HUES48 (cell line): ENCODE data around the gene DENND2A.
"Not testable (repeated sequence)": the region's sequence is repeated elsewhere in the genome, so short reads cannot be mapped to it uniquely, and the experiment has no call there.

Experiments
- H3K27ac ChIP-seq: one replicate; pipeline ENCODE4 v1.7.0; 2013; ENCODE audit warnings: low read depth, low read length, inconsistent platforms
- H3K27me3 ChIP-seq: 2 replicates; pipeline ENCODE4 v1.6.1; 2013; ENCODE audit warnings: mild to moderate bottlenecking, low read length; ENCODE audit not compliant: control insufficient read depth, insufficient read depth
- H3K36me3 ChIP-seq: 2 replicates; pipeline ENCODE4 v1.6.1; 2013; ENCODE audit warnings: low read length; ENCODE audit not compliant: control insufficient read depth, insufficient read depth
- H3K4me1 ChIP-seq: 2 replicates; pipeline ENCODE4 v1.6.1; 2013; ENCODE audit warnings: mild to moderate bottlenecking, low read length; ENCODE audit not compliant: control insufficient read depth, insufficient read depth
- H3K4me3 ChIP-seq: 2 replicates; pipeline ENCODE4 v1.5.1; 2013; ENCODE audit warnings: mild to moderate bottlenecking, low read depth, low read length
- H3K9ac ChIP-seq: 2 replicates; pipeline ENCODE4 v1.6.1; 2013; ENCODE audit warnings: mild to moderate bottlenecking, low read depth, low read length, moderate library complexity
- H3K9me3 ChIP-seq: 2 replicates; pipeline ENCODE4 v1.6.1; 2013; ENCODE audit warnings: low read length; ENCODE audit not compliant: control insufficient read depth, insufficient read depth

Gene DENND2A

DNA sequence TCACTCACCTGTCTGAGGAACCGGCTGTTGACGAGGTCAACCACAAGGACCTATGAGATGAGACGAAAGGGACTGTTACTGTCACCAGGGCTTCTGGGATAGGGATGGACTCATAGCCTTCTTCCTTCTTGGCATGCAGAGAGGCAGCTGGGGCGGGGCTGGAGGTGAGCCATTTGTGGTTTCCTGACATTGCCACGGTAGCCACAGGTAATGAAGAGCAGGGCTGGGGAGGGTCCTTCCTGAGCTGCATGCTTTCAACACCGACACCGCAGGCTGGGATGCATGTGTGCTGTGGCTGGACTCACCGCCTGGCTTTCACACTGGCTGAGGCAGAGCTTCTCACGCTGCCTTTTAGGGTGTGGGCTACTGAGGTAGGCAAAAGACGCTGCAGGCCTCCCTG is 114.9 kb downstream of the DENND2A start:
- no peaks in the 10 kb centered on the region for H3K27me3 ChIP-seq
- H3K9me3 ChIP-seq = no peaks in the 10 kb centered on the region
- no peak overlapping the region for H3K9ac ChIP-seq
- no peak overlapping the region for H3K27ac ChIP-seq
- H3K4me1 ChIP-seq = no peaks in the 10 kb centered on the region
- H3K36me3 ChIP-seq = no peaks in the 10 kb centered on the region
- no peak overlapping the region for H3K4me3 ChIP-seq

DNA sequence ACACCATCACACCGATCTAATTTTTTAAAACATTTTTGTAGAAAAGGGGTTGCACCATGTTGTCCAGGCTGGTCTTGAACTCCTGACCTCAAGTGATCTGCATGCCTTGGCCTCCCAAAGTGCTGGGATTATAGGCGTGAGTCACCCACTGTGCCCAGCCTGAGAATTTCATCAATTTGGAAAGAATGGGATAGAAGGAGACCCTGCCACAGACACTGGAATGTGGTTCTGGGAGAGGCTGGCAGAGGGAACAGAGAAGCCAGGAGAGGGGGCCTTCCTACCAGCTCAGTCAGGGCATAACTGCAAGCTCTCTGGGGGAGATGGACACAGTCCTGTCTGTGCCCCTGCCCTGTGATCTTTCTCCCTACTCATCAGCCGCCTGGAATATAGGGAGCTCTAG is 119.2 kb downstream of the DENND2A start:
- no peaks in the 10 kb centered on the region for H3K27me3 ChIP-seq
- H3K27ac ChIP-seq = no peak overlapping the region
- H3K4me3 ChIP-seq = no peak overlapping the region
- H3K9me3 ChIP-seq = no peaks in the 10 kb centered on the region
- no peak overlapping the region for H3K9ac ChIP-seq
- peaks cover 8% of the 10 kb centered on the region for H3K4me1 ChIP-seq
- H3K36me3 ChIP-seq = no peaks in the 10 kb centered on the region

DNA sequence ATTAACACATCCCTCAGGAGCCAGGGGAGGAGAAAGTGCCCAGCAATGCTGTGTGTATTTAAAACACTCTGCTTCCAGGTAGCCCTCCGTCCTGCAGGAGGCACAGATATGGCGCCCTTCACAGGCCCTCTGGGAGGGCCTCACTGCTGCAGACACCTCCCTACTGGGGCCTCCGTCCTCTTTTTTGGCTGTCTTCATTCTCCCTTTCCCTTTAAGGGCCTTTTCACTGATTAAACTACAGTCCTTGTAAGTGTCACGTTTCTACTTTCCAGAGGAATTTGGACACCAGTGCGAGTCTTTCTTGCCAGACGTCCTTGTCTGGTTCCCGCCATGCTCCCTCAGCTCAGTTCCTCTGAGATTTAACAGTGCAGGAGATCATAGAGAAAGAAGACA is 121.6 kb downstream of the DENND2A start:
- peak overlapping the region; percentile 48 for H3K27ac ChIP-seq
- H3K27me3 ChIP-seq = no peaks in the 10 kb centered on the region
- H3K4me1 ChIP-seq = peaks cover 8% of the 10 kb centered on the region
- no peak overlapping the region for H3K4me3 ChIP-seq
- H3K9me3 ChIP-seq = no peaks in the 10 kb centered on the region
- H3K9ac ChIP-seq = no peak overlapping the region
- no peaks in the 10 kb centered on the region for H3K36me3 ChIP-seq

DNA sequence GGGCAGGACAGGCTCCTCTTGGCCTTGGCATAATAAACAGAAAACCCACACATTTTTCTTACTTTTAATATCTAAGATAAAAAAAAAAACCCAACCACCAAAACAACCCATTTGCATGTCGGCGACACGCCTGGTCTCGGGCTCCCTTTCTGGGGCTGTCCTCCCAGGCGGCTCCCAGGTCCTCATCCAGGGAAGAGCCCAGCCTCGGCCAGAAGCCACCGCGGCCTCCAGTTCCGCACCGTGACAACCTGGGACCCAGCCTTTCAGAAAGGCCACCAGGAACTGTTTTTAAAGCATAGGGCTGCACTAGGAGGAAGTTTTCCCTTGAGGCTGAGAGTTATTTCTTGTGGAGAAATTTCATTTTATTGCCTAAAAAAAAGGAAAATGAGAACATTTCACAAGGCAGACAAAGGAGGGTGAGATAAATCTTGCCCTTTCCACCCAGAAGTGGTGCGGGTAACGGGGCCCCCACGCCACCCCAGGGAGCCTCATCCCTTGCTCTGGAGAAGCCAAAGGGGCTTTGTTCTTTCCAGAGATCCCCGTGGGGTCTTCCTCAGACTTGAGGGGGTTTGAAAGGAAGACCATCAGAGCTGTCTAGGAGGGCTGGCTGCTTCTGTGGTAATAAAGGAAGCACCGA is 122.1 kb downstream of the DENND2A start:
- H3K9ac ChIP-seq = no peak overlapping the region
- H3K27ac ChIP-seq = peak overlapping the region; percentile 48

DNA sequence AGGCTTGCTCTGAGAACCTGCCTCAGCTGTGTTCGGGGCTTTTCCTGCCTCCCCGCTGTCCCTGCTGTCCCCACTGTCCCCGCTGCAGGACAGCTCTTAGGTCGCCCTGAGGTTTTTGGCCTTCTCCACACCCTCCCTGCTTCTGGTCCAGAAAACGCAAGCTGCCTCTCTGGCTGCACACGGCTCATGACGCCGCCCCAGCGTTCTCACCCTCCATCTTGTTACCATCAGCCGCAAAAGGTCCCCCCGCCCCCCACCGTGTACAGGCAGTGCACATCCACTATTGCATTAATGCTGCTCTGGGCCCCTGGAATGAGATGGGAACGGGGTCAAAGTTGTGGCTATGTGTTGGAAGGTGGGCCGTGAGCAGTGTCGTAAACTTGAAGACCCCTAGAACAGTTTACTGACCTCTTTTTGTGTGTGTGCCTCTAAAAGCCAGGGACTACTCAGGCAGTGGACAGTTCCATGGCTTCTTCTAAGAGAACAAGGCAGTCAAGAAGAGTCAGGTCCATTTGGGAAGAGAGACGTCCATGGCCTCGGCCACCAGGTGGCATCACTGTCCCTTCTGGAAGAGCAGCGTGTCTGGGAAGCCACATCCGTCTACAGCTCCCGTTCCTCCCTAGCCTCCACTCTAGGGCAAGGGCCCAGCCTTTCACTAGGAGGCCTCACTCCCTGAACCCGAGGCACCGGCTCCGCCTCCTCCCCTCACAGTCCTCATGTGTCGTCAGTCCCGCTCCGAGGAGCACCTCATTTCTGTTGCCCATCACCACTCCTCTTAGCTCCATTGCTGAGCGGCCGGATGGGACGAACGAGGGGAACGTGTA is 122.9 kb downstream of the DENND2A start:
- Histone ChIP-seq H3K27ac (no peak overlapping the region), H3K27me3 (no peaks in the 10 kb centered on the region), H3K9ac (no peak overlapping the region), H3K4me3 (no peak overlapping the region), H3K9me3 (no peaks in the 10 kb centered on the region), H3K36me3 (no peaks in the 10 kb centered on the region), H3K4me1 (peaks cover 8% of the 10 kb centered on the region)

More for the DNA sequence above, 122.1 kb downstream of the DENND2A start:
- H3K27me3 ChIP-seq = no peaks in the 10 kb centered on the region
- no peak overlapping the region for H3K4me3 ChIP-seq
- H3K9me3 ChIP-seq = no peaks in the 10 kb centered on the region
- H3K4me1 ChIP-seq = peaks cover 8% of the 10 kb centered on the region
- no peaks in the 10 kb centered on the region for H3K36me3 ChIP-seq

DNA sequence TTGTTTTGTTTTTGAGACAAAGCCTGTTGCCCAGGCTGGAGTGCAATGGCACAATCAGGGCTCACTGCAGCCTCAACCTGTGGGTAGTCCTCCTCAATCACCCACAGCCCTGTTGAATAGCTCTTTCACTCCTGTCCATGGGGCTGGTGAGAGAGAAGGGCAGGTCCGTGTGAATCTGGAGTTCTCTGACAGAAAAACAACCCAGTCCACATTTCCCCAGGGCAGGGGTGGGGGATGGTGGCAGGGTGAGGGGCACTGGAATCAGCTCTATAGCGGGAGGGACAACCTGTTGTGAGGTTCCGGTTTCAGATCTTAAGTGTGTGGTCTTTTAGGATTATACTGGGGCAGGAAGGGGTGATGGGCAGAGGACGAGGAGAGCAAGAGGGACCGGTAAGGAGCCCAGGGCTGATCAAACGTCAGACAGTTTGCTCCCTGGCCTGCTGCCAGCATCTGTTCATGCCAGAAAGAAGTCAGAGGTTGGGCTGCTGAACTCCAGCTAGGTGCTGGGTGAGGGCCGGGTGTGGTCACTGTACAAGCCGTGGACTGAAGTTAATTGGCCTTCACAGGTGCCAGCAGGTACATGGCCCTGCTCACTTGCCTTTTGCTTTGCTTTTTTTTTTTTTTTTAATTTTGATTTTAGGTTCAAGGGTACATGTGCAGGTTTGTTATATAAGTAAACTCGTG is 128.2 kb downstream of the DENND2A start:
- Histone ChIP-seq H3K27me3 (no peaks in the 10 kb centered on the region), H3K4me3 (no peak overlapping the region), H3K9ac (no peak overlapping the region), H3K36me3 (no peaks in the 10 kb centered on the region), H3K27ac (no peak overlapping the region), H3K9me3 (no peaks in the 10 kb centered on the region), H3K4me1 (0 out of 2 replicates have a peak, but pooled peaks cover 5% of the 10 kb centered on the region)

DNA sequence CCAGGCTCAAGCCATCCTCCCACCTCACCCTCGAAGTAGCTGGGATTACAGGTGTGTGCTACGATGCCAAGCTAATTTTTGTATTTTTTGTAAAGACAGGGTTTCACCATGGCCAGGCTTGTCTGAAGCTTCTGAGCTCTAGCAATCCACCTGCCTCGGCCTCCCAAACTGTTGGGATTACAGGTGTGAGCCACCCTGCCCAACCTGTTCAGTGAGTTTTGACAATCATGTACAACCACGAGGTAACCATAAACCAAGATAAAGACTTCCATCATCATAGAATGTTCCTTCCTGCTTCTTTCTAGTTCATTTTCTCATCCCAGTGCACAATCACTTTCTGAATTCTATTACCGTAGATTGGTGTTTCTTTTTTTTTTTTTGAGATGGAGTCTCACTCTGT is 130.8 kb downstream of the DENND2A start:
- Histone ChIP-seq H3K27me3 (no peaks in the 10 kb centered on the region), H3K4me1 (peaks cover 17% of the 10 kb centered on the region), H3K9ac (no peak overlapping the region), H3K36me3 (no peaks in the 10 kb centered on the region), H3K27ac (no peak overlapping the region), H3K9me3 (no peaks in the 10 kb centered on the region), H3K4me3 (no peak overlapping the region)

DNA sequence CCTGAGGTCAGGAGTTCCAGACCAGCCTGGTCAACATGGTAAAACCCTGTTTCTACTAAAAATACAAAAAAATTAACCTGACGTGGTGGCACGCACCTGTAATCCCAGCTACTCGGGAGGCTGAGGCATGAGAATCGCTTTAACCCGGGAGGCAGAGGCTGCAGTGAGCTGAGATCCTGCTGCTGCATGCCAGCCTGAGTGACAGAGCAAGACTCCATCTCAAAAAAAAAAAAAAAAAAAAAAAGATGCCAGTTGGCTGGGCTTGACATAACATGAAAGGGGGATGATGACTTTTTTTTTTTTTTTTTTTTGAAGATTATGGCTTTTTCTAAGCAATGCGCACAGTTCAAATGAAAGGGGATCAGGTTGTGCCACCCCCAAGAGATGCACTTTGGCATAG is 133.1 kb downstream of the DENND2A start:
- not testable (repeated sequence) for H3K27me3 ChIP-seq, H3K4me3 ChIP-seq, H3K9ac ChIP-seq, H3K9me3 ChIP-seq, H3K36me3 ChIP-seq
- H3K27ac ChIP-seq = peak overlapping the region; percentile 32
- H3K4me1 ChIP-seq = peaks cover 17% of the 10 kb centered on the region

DNA sequence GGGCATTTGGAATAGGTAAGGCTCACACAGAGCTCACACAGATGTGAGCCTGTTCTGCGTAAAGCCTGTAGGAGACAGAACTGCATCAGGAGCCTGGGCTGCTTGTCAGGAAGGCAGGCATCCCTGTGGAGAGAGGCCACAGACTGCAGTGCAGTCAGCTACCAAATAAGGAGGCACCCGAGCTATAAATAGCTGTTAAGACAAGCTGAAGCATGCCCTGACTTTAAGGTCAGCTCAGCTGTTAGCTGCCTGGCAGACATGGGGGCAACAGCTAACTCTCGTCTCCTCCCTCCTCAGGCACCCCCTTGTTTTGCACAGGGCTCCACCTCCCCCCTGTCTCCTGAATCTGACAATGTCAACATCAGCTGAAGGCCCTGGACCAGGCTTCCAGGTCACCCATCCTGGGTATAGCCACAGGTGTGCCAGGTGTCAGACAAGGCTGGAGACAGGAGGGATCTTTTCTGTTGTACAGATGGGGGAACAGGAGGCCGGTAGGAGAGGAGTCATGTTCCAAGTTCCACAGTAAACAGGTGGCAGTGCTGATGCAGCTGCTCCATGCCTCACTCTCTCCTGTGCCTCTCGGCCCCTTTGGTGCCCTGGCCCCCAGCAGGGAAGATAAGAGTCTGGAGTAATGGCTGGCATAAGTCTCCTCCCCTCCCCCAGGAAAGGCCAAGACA is 133.7 kb downstream of the DENND2A start:
- H3K4me1 ChIP-seq = peaks cover 17% of the 10 kb centered on the region
- 0 out of 2 replicates have a peak overlapping the region, but pooled peaks have one; percentile 1 for H3K9ac ChIP-seq
- no peaks in the 10 kb centered on the region for H3K36me3 ChIP-seq
- no peaks in the 10 kb centered on the region for H3K9me3 ChIP-seq
- H3K27ac ChIP-seq = peak overlapping the region; percentile 69
- H3K27me3 ChIP-seq = no peaks in the 10 kb centered on the region
- 0 out of 2 replicates have a peak overlapping the region, but pooled peaks have one; percentile 3 for H3K4me3 ChIP-seq

DNA sequence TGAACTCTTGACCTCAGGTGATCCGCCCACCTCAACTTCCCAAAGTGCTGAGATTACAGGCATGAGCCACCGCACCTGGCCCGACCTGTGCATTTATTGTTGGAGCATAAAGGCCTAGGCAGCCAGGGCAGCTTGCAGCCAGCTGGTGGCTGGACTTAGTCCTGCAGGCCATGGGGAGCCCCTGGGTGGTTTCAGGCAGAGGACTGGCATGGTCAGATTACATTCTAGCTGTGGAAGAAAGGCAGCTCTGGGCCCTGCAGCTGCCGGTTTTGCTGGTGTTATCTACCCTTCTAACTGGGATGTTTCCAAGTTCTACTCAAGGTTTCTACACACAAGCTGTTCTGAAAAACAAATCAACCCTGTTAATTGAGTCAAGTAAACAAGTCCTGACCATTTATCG is 138.6 kb downstream of the DENND2A start:
- Histone ChIP-seq H3K27me3 (no peaks in the 10 kb centered on the region), H3K9me3 (no peaks in the 10 kb centered on the region), H3K4me3 (no peak overlapping the region), H3K27ac (no peak overlapping the region), H3K9ac (no peak overlapping the region), H3K4me1 (peaks cover 7% of the 10 kb centered on the region), H3K36me3 (no peaks in the 10 kb centered on the region)
